NCI-H187 treated with DMSO at 0.1 percent for 48 hours (cell line): Measurements from ENCODE around the gene ZNF132.
"Not testable (repeated sequence)": the region's sequence is repeated elsewhere in the genome, so short reads cannot be mapped to it uniquely, and the experiment has no call there.

ENCODE experiments used
- DNase-seq: peaks from one replicate; lab custom pipeline; 2025; lab: John Stamatoyannopoulos, UW

The ZNF132 gene

GRCh38 chr19:58466760-58467589 is 27.0 kb upstream of the ZNF132 start, which contains the start of gene ZNF324:
Gene ZNF324 (plus strand): TSS chr19:58467080. CDS start chr19:58469186, 2,106 bp downstream.
- DNase-seq, result peak; percentile 74

- DNase-seq, result no peak
Observed at GRCh38 chr19:58466089-58466759, 26.3 kb upstream of the ZNF132 start.

GRCh38 chr19:58460039-58460438 is 20.1 kb upstream of the ZNF132 start:
- DNase-seq, result no peak

GRCh38 chr19:58456111-58456510 is 16.2 kb upstream of the ZNF132 start:
- no peak for DNase-seq

GRCh38 chr19:58455306-58455705 is 15.4 kb upstream of the ZNF132 start:
- DNase-seq, result no peak

GRCh38 chr19:58453743-58454142 is 13.8 kb upstream of the ZNF132 start:
- DNase-seq, result no peak

- peak; percentile 94 for DNase-seq
Observed at GRCh38 chr19:58451358-58452101, 11.6 kb upstream of the ZNF132 start, which contains the start of gene ZNF324B. Gene ZNF324B (plus strand): TSS chr19:58451622. CDS start chr19:58453702, 2,080 bp downstream.

- DNase-seq, result no peak
Observed at GRCh38 chr19:58450856-58451357, 11.0 kb upstream of the ZNF132 start.

- not testable (repeated sequence) for DNase-seq
Observed at GRCh38 chr19:58449980-58450379, 10.0 kb upstream of the ZNF132 start.

GRCh38 chr19:58448860-58449259 is 8.9 kb upstream of the ZNF132 start:
- not testable (repeated sequence) for DNase-seq

GRCh38 chr19:58442986-58443385 is 3.0 kb upstream of the ZNF132 start:
- DNase-seq, result not testable (repeated sequence)

GRCh38 chr19:58440556-58440955 is 603 bp upstream of the ZNF132 start:
- DNase-seq, result no peak

- DNase-seq, result no peak
Observed at GRCh38 chr19:58434217-58434616, 5.7 kb downstream of the ZNF132 start.

GRCh38 chr19:58429745-58430144 is 10.2 kb downstream of the ZNF132 start:
- DNase-seq, result no peak

- no peak for DNase-seq
Observed at GRCh38 chr19:58428617-58429016, 11.3 kb downstream of the ZNF132 start.

GRCh38 chr19:58417071-58417470 is 22.9 kb downstream of the ZNF132 start:
- no peak for DNase-seq

- no peak for DNase-seq
Observed at GRCh38 chr19:58416604-58417003, 23.3 kb downstream of the ZNF132 start.

- DNase-seq, result no peak
Observed at GRCh38 chr19:58409010-58409790, 30.8 kb downstream of the ZNF132 start.

- DNase-seq, result peak; percentile 80
Observed at GRCh38 chr19:58408152-58409009, 31.6 kb downstream of the ZNF132 start, which contains the start of gene ZNF584. Gene ZNF584 (plus strand): TSS chr19:58408649. CDS start chr19:58409148, 499 bp downstream.

- no peak for DNase-seq
Observed at GRCh38 chr19:58407658-58408151, 32.2 kb downstream of the ZNF132 start.
